Activated CD4-positive, alpha-beta T cell treated with anti-CD3 and anti-CD28 coated beads for 4 hours (primary cell): ENCODE data around the gene USP44.
"Not testable (repeated sequence)": the region's sequence is repeated elsewhere in the genome, so short reads cannot be mapped to it uniquely, and the experiment has no call there.

Experiments used
- DNase-seq, 2 donors: peaks; one replicate each; pipeline ENCODE4 v3.0.0-alpha.2; 2020

Gene USP44

DNA sequence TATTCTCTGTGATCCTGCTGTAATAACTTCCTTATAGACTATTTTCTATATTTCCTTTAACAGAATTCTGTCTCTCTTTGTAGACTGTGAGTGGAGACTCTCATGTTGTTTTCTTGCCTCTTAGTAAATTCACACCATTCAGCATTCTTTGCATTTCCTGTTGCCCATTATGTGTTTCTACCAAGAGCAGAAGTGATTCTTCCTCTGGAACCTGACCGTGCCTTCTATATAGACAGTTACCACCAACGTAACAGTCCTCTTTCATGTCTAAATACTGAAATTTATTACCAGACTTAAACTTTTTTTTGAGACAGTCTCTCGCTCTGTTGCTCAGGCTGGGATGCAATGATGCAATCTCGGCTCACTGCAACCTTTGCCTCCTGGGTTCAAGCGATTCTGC lies 46.2 kb downstream of the USP44 start:
- DNase-seq, result no peak

DNA sequence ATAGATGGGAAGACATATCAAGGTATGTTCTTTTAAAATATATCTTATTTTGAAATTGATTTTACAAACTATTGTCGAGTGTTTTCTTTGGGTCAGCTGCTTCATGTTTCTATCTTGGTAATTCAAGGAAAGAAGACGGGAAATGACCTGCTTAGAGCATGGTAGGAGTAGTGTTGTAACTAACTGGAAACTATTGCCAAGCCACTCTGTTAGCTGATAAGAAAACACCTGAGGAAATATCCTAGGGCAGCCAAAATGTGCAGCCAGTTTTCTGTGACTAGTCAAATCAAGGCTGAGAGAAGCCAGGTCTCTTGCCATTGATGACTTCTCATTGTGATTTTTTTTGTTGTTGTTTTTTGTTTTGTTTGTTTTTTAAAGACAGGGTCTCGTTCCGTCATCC lies 47.1 kb downstream of the USP44 start:
- DNase-seq, result no peak

DNA sequence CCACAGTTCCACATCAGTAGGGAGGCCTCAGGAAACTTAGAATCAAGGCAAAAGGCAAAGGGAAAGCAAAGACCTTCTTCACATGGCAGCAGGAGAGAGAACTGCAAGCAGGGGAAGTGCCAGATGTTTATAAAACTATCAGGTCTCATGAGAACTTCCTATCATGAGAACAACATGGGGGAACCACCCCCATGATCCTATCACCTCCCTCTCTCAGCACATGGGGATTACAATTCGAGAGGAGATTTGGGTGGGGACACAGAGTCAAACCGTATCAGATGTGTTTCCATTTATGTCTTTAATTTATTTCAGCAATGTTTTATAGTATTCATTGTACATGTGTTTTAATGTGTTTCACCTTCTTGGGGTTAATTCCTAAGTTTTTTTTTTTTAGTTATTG lies 51.5 kb downstream of the USP44 start:
- no peak for DNase-seq

- no peak for DNase-seq
Observed at GRCh38 chr12:95498968-95499367, 52.3 kb downstream of the USP44 start.

DNA sequence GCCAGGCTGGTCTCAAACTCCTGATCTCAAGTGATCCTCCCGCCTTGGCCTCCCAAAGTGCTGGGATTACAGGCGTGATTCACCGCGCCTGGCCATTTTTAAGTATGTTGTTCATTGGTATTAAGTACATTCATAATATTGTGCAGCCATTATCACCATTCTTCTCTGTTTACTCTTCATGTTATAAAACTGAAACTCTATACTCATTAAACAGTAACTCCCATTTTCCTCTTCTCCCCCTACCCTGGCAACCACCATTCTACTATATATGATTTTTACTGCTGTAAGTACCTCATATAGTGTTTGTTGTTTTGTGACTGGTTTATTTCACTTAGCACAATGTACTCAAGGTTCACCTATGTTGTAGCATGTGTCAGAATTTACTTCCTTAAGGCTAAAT lies 54.2 kb downstream of the USP44 start:
- DNase-seq, result no peak

GRCh38 chr12:95495433-95495832 lies 55.8 kb downstream of the USP44 start:
- no peak for DNase-seq

GRCh38 chr12:95494888-95495287 lies 56.4 kb downstream of the USP44 start:
- DNase-seq, result no peak

GRCh38 chr12:95492462-95492861 lies 58.8 kb downstream of the USP44 start:
- DNase-seq, result no peak

DNA sequence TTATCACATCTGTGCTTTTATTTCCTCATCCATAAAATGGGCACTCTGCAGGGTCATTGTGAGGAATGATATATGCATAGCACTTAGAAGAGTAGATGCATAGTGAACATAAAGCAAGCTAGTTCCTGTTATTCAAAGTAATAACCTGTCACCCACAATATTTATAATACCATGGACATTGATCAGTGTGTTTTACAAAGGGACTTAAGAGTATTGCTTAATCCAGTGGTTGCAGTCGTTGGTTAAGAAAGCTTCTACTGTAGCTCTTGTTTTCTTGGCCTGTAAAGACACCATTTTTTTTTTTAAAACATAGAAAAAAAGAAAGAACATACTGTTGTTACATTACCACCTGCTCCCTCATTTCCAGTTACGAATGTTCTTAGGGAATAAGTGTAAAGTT lies 64.3 kb downstream of the USP44 start:
- no peak for DNase-seq

DNA sequence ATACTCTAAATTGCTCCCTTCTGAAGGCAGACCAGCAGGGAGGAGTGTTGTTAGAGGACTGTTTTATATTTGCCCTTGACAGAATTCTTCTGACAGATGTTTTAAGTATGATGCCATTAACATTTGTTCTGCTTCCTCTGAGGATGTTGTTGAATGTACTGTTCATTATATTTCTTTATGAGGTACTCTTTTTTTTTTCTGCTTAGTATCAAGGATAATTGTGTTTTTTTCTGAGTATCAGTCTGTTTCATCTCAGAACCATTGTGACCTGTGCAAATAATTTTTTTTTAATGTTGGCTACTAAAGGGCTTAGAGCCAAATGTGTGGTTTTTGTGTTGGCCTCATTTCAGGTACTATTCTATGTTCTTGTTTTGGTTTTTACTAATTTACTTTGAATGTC lies 66.8 kb downstream of the USP44 start:
- DNase-seq, result no peak

GRCh38 chr12:95482564-95482963 lies 68.7 kb downstream of the USP44 start:
- DNase-seq, result not testable (repeated sequence)

DNA sequence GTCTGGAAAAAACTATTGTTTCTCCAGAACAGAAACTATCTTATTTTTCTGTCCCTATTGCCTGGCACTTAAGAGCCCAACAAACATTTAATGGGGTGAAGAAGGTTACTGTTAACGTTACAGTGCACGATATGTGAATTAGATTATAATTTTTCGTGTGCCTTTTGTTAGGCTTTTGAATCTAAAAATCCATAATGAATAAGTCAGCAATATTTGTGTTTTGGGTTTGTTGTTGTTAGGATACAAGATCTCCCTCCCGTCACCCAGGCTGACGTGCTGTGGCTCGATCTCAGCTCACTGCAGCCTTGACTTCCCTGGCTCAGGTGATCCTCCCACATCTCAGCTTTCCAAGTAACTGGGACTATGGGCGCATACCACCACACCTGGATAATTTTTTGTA lies 69.4 kb downstream of the USP44 start:
- DNase-seq, result no peak

GRCh38 chr12:95481072-95481471 lies 70.2 kb downstream of the USP44 start:
- no peak for DNase-seq

DNA sequence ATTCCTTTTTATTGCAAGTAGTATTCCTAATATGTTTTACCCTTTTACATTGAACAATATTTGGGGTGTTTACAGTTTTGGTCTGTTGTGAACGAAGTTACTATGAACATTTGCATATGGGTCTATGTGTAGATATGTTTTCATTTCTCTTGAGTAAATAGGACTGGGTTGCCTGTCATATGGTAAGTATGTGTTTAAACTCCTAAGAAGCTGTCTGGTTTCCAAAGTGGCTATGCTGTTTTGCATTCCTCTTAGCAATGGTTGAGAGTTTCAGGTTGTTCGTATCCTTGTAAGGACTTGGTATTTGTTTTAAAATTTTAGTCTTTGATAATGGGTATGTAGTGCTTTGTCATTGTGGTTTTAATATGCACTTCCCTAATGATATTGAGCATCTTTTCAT lies 71.0 kb downstream of the USP44 start:
- DNase-seq, result no peak

GRCh38 chr12:95474660-95474958 lies 76.7 kb downstream of the USP44 start:
- DNase-seq, result no peak

GRCh38 chr12:95473884-95474659 lies 77.2 kb downstream of the USP44 start, which contains the start of gene METAP2:
TSS of gene METAP2 (plus strand) at chr12:95474152. CDS start at chr12:95474180, 28 bp downstream.
- DNase-seq, result peak; percentile 92

- peak; percentile 22 to 37 for DNase-seq
Observed at GRCh38 chr12:95473231-95473883, 77.9 kb downstream of the USP44 start.

DNA sequence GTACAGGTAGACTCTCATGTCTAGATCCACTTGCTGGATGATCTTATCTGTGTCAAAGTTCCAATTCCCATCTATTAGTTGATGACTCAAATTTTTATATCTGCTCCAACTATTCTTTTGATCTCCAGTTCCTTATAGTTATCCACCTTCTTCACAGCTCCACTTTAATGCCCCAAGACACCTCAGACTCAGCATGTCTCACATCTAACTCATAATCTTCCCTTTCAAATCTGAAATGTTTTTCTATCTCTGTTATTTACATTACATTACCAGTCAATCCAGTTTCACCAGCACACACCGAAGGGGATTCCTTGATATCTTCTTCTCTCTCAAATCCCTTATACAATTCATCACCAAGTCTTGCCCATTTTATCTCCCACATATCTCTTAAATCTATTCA lies 81.0 kb downstream of the USP44 start:
- DNase-seq, result no peak
